ENCODE results near the gene MMP24OS. TPM values are rescaled to one million over a fixed set of nuclear protein-coding genes. Genes with fewer than 3 reads are reported as not detected.

The MMP24OS gene
- total and polyA plus RNA-seq, 2 donors (not counting 3 experiments of a cell fraction or from before 2014, with no cell fraction given): 35.1 to 55.6 TPM

GRCh38 chr20:35288325-35289060, 10.6 kb upstream of the MMP24OS start:
- Histone ChIP-seq H3K27ac (ENCODE audit: insufficient read depth, low read depth, low read length) (no peak overlapping the region), H2AFZ (ENCODE audit: low read depth, low read length) (no peak overlapping the region), H3K4me1 (ENCODE audit: control insufficient read depth, extremely low read depth, insufficient read depth, low read length) (peaks cover 8% of the 10 kb centered on the region), H4K20me1 (replicated peaks; ENCODE audit: control insufficient read depth, extremely low read depth, insufficient read depth, low read length) (no peaks in the 10 kb centered on the region), H3K4me3 (replicated peaks in 1 of 3; ENCODE audit: insufficient read depth in 1 of 3, low read depth in 1 of 3, low read length in 3 of 3) (no peak overlapping the region), H3K9me3 (replicated peaks; ENCODE audit: control insufficient read depth, insufficient read depth, low read length) (no peaks in the 10 kb centered on the region), H3K36me3 (ENCODE audit: control insufficient read depth in 2 of 2, extremely low read depth in 1 of 2, insufficient read depth in 2 of 2, low read length in 2 of 2) (no peaks in the 10 kb centered on the region), H3K4me2 (ENCODE audit: insufficient read depth, low read length) (no peak overlapping the region), H3K9me1 (replicated peaks; ENCODE audit: control insufficient read depth, extremely low read depth, insufficient read depth, low read length) (no peaks in the 10 kb centered on the region), H3K27me3 (ENCODE audit: control insufficient read depth in 2 of 2, insufficient read depth in 2 of 2, low read length in 2 of 2) (no peaks in the 10 kb centered on the region), H3K9ac (replicated peaks; ENCODE audit: extremely low read depth, insufficient read depth, low read length) (no peak overlapping the region), H3K79me2 (ENCODE audit: control insufficient read depth, insufficient read depth, low read length) (peaks cover 9% of the 10 kb centered on the region)
- ChIA-PET POLR2A (interaction anchor here (0.6 kb wide), 1 partner anchor 1740 kb away, joined by 3 read pairs; no protein-coding TSS in a partner anchor), CTCF (interaction anchor here (0.9 to 4.9 kb wide), 4 partner anchors 9 to 143 kb away, joined by 3 to 24 read pairs (median 6); no protein-coding TSS in a partner anchor)
- intact Hi-C loops (cut with micrococcal nuclease): no loop called here
- no peak for FAIRE-seq
- TF ChIP-seq POLR2AphosphoS5 (IDR thresholded peaks at IDR 0.05; ENCODE audit: insufficient read depth, low read depth, low read length) (no peak), JUN (IDR thresholded peaks at IDR 0.05; ENCODE audit: borderline replicate concordance, insufficient read depth, insufficient read length, low read depth) (no peak), CTCF (IDR thresholded peaks at IDR 0.05; ENCODE audit: extremely low read depth in 1 of 2, insufficient read depth in 1 of 2, low read depth in 1 of 2, low read length in 2 of 2) (no peak), MYC (IDR thresholded peaks at IDR 0.05; ENCODE audit: low read depth, low read length) (no peak), GATA2 (IDR thresholded peaks at IDR 0.05; ENCODE audit: insufficient read depth, insufficient read length, low read depth, low read length) (no peak), POLR2A (IDR thresholded peaks at IDR 0.05; ENCODE audit: low read depth, low read length) (no peak), EZH2 (IDR thresholded peaks at IDR 0.05; ENCODE audit: borderline replicate concordance, low read depth, low read length, severe bottlenecking) (no peak), FOS (IDR thresholded peaks at IDR 0.05; ENCODE audit: borderline replicate concordance, insufficient read depth, low read length) (no peak)
- TF ChIP-seq, protein P1, sequence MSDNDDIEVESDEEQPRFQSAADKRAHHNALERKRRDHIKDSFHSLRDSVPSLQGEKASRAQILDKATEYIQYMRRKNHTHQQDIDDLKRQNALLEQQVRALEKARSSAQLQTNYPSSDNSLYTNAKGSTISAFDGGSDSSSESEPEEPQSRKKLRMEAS (IDR thresholded peaks at IDR 0.05; ENCODE audit: insufficient read depth, insufficient read length): no peak
- no peak for DNase-seq (ENCODE audit: low read depth, low spot score)
- BruUV-seq (replicated peaks): no TSS peak
- dilution Hi-C loops (cut with MboI; ENCODE audit: extremely low pct_ligation_motif_present, low sequenced_read_pairs): no loop called here
